AG10803 (cell line): ENCODE measurements around the gene ESM1.
"Not testable (repeated sequence)": the region's sequence is repeated elsewhere in the genome, so short reads cannot be mapped to it uniquely, and the experiment has no call there.

Experiments
- DNase-seq: peaks from one replicate; pipeline ENCODE4 v3.0.0; 2010; ENCODE audit warnings: low read depth
- H3K4me3 ChIP-seq: 2 replicates; pipeline ENCODE4 v1.5.1; 2011; ENCODE audit warnings: mild to moderate bottlenecking, low read length, control low read depth
- CTCF ChIP-seq: conservative IDR thresholded peaks from 2 replicates; pipeline ENCODE4 v1.5.1; 2011; ENCODE audit warnings: mild to moderate bottlenecking, low read length, control low read depth, inconsistent platforms

The ESM1 gene

GRCh38 chr5:55022450-55022849, 37.1 kb upstream of the ESM1 start:
- DNase-seq = no peak
- H3K4me3 ChIP-seq = no peak overlapping the region
- TF ChIP-seq CTCF = no peak

- TF ChIP-seq CTCF = no peak
- no peak for DNase-seq
- no peak overlapping the region for H3K4me3 ChIP-seq
These were observed 36.4 kb upstream of the ESM1 start for GRCh38 chr5:55021821-55022220.

GRCh38 chr5:55021410-55021809, 36.0 kb upstream of the ESM1 start:
- TF ChIP-seq CTCF = no peak
- DNase-seq = no peak
- no peak overlapping the region for H3K4me3 ChIP-seq

- DNase-seq = not testable (repeated sequence)
These were observed 24.8 kb upstream of the ESM1 start for GRCh38 chr5:55010149-55010548.

GRCh38 chr5:55004729-55005128, 19.3 kb upstream of the ESM1 start:
- no peak for TF ChIP-seq CTCF
- H3K4me3 ChIP-seq = no peak overlapping the region
- peak; percentile 63 for DNase-seq

More at GRCh38 chr5:55010149-55010548, 24.8 kb upstream of the ESM1 start:
- H3K4me3 ChIP-seq = not testable (repeated sequence)

GRCh38 chr5:55003432-55004065, 18.2 kb upstream of the ESM1 start:
- TF ChIP-seq CTCF = no peak
- DNase-seq = no peak

GRCh38 chr5:55002166-55002565, 16.8 kb upstream of the ESM1 start:
- H3K4me3 ChIP-seq, DNase-seq: not testable (repeated sequence)

More at GRCh38 chr5:55003432-55004065, 18.2 kb upstream of the ESM1 start:
- no peak overlapping the region for H3K4me3 ChIP-seq

GRCh38 chr5:54997081-54997480, 11.7 kb upstream of the ESM1 start:
- TF ChIP-seq CTCF = no peak
- H3K4me3 ChIP-seq = no peak overlapping the region
- DNase-seq = no peak
